Stimulated activated effector memory CD8-positive, alpha-beta T cell treated with anti-CD3 and anti-CD28 coated beads, Interleukin-12 subunit alpha, Interleukin-12 subunit beta, amount 100 ng/mL, for 72 hours (primary cell): ENCODE data around the gene SMIM24.
"Not testable (repeated sequence)": the region's sequence is repeated elsewhere in the genome, so short reads cannot be mapped to it uniquely, and the experiment has no call there.

Experiments used
- ATAC-seq: fragments of 150-1000 bp; cut with Tn5 transposase; 2 replicates; pipeline ENCODE4 v1.10.0; 2021
- DNase-seq, 2 donors: peaks; one replicate each; pipeline ENCODE4 v3.0.0; 2021 to 2022; ENCODE audit warnings: low spot score in 2 of 2
- H3K27ac Mint-ChIP-seq: one replicate; pipeline ENCODE4 v1.8.0; 2022; ENCODE audit warnings: mild to moderate bottlenecking, mixed read lengths
- H3K36me3 Mint-ChIP-seq: one replicate; pipeline ENCODE4 v1.8.0; 2022; ENCODE audit warnings: mild to moderate bottlenecking, mixed read lengths
- H3K4me1 Mint-ChIP-seq: one replicate; pipeline ENCODE4 v1.8.0; 2022; ENCODE audit warnings: mixed read lengths
- H3K4me3 Mint-ChIP-seq: one replicate; pipeline ENCODE4 v1.8.0; 2022; ENCODE audit warnings: mild to moderate bottlenecking, mixed read lengths
- H3K9me3 Mint-ChIP-seq: one replicate; pipeline ENCODE4 v1.8.0; 2022; ENCODE audit warnings: mixed read lengths

Gene SMIM24

DNA sequence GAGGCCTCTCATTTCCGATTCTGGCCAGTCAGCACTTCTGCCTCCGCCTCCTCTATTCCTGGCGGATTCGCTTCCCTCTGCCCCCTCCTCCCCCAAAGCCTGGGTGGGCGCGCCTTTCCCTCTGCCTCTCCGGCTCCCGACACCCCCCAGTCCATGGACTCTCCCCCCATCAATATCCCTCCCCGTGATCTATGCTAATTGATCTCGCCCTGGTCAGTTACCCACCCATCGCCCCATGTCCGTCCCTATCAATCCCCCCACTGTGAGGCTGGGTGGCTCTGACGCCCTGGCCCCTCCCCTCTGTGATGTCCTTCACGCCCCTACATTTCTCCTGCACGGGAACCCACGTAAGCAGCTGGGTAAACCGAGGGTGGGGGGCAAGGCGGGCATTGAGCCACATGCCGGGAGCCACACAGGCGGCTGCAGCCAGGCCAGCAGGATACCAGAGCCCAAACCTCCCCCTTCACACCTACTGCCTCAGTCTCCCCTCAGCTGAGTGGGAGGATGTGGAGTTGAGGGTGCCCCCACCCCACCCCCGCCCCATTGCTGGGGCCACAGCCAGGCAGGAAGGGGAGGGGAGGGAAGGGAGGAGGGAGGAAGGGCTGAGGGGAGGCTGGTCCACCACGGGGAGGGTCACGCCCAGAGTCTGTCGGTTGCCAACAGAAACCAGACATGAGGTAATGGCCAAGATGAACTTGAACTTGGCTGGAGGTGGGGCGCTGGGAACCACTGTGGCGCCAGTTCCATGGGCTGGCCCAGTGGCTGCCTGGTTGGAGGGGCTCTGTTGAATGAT, 21.0 kb downstream of the SMIM24 start:
- H3K36me3 Mint-ChIP-seq = peaks cover 20% of the 10 kb centered on the region
- H3K4me3 Mint-ChIP-seq = no peak overlapping the region
- H3K9me3 Mint-ChIP-seq = no peaks in the 10 kb centered on the region
- ATAC-seq (no peak), DNase-seq (no peak)
- H3K27ac Mint-ChIP-seq = no peak overlapping the region
- peaks cover 8% of the 10 kb centered on the region for H3K4me1 Mint-ChIP-seq

DNA sequence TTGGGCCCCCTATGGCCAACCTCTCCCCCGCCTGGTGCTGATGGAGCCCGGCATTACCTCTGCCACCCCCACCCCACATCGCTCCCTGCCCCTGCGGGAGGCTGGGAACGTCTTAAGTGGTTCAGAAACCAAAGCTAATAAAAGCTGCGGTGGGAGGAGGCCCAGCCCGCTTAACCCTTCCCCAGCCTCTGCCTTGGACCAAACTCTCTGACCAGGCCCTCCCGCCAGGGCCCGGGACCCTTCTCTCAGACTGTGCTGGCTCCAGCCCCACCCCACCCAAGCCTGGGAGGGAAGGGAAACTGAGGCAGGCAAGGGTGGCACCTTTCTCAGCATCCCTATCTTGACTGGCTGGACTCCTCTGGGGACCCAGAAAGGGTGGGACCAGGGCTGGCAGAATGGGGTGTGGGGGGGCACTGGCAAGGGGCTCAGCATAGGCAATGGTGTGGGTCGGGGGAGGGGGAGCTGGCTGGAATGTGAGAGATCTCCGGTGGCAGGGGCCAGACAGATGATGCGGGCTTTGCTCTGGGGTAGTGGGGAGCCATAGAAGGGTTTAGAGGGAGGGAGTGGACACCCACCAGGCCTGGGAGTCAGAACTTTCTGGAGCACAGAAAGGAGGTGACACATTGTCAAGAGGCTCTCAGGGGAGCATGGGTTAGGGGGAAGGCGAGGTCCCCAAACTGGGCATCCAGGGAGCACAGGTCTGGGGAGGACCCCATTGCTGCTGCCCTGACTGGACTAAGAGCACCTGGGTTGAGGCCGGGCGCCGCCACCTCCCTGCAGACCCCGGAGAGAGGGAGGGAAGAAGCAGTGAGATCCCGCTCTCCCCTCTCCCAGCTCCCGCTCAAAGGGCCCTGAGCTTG, 21.9 kb downstream of the SMIM24 start:
- no peak overlapping the region for H3K27ac Mint-ChIP-seq
- peaks cover 20% of the 10 kb centered on the region for H3K36me3 Mint-ChIP-seq
- H3K4me1 Mint-ChIP-seq = peaks cover 8% of the 10 kb centered on the region
- DNase-seq = no peak
- H3K9me3 Mint-ChIP-seq = no peaks in the 10 kb centered on the region
- no peak overlapping the region for H3K4me3 Mint-ChIP-seq
- no peak for ATAC-seq

DNA sequence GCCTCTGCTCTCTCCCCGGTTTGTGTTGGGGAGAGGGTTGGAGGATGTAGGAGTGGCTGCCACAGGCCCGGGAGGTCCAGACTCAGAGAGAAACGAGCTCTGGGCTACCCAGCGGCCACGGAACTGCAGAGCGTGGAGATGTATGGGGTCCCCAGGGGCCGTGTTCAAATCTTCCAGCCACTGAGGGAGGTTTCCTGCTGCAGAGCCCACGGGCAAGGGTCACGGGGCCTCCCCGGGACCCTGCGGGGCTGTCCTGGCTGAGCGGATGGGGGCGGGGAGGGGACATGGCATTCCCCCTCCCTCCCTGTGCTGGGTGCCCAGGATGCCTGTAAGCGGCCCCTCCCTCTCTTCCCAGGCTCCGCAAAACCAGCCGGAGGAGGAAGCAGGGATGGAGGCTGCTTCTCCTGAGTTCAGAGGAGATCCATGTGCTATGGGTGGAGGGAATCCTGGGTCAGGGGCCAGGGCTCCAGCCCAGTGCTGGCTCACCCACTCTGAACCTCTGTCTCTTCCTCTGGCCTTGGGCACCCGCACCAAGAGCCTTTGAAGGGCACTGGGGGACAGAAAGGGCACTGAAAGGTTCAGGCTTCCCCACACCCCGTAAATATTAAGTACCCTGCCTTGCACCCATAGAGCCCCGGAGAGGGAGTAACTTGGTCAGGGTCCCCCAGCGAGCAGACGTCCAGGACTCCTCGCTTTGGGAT, 22.6 kb downstream of the SMIM24 start:
- Mint-ChIP-seq H3K27ac (no peak overlapping the region), H3K36me3 (peaks cover 24% of the 10 kb centered on the region), H3K4me1 (peaks cover 8% of the 10 kb centered on the region), H3K4me3 (no peak overlapping the region), H3K9me3 (no peaks in the 10 kb centered on the region)
- DNase-seq (no peak), ATAC-seq (peak; percentile 17)

DNA sequence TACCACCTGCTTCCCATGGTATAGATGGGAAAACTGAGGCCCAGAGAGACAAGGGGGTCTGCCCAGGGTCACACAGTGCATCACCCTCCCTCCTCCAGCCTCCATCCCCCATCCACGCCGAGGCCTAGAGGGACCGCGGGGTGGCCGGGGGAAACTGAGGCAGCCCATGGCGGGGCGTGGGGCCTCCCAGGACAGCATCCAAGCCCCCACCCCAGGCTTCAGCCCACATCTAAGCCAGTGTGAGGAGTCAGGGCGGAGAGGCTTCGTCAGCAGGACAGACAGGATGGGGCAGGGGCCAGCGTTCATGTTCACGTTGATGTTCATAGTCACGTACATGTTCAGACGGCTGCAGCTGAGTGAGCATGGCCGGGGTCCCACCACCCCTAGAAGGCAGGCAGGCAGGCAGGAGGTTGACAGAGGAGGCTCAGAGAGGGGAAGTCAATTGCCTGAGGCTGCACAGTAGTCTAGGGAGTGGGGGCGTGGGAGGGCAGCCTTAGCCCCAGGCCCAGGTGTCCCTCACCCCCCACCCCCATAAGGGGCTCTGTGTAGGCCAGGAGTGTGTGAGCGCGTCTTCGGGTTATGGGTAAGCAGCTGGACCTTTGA, 23.3 kb downstream of the SMIM24 start:
- ATAC-seq (peak; percentile 8), DNase-seq (no peak)
- peaks cover 24% of the 10 kb centered on the region for H3K36me3 Mint-ChIP-seq
- no peak overlapping the region for H3K27ac Mint-ChIP-seq
- H3K4me3 Mint-ChIP-seq = no peak overlapping the region
- peaks cover 8% of the 10 kb centered on the region for H3K4me1 Mint-ChIP-seq
- H3K9me3 Mint-ChIP-seq = no peaks in the 10 kb centered on the region

DNA sequence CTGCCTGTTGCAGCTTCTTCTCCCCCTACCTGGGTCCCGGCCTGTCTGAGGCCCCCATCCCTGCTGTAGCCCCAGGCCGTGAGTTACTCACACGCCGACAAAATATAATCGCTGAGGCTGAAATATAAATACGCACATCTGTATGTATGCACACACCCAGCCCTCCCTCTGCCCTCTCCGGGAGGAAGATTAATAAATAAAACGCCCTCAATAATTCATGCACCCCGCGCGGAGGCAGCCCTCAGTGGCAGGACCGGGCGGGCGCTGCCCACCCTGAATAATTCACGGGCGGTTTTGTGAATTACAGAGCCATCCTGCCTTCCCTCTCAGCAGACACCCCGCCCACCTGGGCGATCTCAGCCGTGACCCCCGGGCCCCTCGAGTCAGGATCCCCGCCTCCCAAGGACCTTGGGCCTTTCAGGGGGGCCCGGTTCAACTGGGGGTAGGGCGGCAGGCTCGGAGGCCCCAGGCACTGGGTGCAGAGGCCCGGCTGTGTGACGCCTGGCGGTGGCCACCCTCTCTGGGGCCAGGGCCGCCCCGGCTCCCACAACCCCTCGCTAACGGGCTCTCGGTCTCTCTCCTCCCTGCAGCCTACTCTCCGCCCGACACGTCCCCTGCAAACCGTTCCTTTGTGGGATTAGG, 24.2 kb downstream of the SMIM24 start:
- DNase-seq = no peak
- H3K27ac Mint-ChIP-seq = no peak overlapping the region
- H3K9me3 Mint-ChIP-seq = no peaks in the 10 kb centered on the region
- H3K4me3 Mint-ChIP-seq = no peak overlapping the region
- peaks cover 10% of the 10 kb centered on the region for H3K4me1 Mint-ChIP-seq
- peaks cover 24% of the 10 kb centered on the region for H3K36me3 Mint-ChIP-seq
- ATAC-seq = no peak

DNA sequence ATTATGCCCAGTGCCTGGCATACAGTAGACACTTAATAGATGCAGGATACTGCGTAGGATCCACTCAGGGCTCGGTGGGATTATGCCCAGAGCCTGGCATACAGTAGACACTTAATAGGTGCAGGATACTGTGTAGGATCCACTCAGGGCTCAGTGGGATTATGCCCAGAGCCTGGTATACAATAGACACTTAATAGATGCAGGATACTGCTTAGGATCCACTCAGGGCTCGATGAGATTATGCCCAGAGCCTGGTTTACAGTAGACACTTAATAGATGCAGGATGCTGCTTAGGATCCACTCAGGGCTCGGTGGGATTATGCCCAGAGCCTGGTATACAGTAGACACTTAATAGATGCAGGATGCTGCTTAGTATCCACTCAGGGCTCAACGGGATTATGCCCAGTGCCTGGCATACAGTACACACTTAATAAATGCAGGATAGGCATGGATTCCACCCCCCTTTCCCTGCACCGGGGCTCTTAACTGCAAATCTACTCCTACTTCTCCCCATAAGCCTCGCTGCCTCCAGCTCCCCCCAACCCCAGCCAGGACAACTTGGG, 24.9 kb downstream of the SMIM24 start:
- ATAC-seq = no peak
- DNase-seq = no peak
- Mint-ChIP-seq H3K27ac (no peak overlapping the region), H3K4me1 (peaks cover 14% of the 10 kb centered on the region), H3K4me3 (no peak overlapping the region), H3K36me3 (peaks cover 29% of the 10 kb centered on the region), H3K9me3 (no peaks in the 10 kb centered on the region)

DNA sequence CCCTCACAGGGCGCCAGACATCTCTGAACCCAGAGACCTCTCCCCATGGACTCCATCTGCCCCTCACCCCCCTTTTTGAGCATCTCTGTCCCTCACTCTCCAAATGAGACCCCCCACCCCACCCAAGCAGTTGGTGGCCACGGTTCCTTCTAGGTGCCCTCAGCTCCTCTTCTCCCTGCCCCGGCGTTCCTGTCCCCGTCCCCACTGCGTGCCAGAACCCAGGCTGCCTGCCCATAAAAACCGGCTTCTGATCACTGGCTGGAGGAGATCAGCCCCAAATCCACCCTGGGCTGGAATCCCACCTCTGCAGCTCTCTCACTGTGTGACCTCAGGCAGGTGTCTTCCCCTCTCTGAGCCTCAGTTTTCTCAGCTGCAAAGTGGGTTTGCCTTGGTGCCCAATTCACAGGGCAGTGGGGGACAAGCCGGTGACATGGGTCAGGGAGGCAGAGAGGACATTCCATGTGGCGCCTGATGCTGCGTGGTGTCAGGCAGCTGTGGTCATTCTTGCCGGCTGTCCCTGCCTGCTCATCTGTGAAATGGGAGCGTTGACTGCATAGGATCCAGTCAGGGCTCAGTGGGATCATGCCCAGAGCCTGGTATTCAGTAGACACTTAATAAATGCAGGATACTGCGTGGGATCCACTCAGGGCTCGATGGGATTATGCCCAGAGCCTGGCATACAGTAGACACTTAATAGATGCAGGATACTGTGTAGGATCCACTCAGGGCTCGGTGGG, 25.5 kb downstream of the SMIM24 start:
- Mint-ChIP-seq H3K4me3 (no peak overlapping the region), H3K27ac (no peak overlapping the region), H3K4me1 (peaks cover 14% of the 10 kb centered on the region), H3K36me3 (peaks cover 36% of the 10 kb centered on the region), H3K9me3 (no peaks in the 10 kb centered on the region)
- DNase-seq (no peak), ATAC-seq (no peak)

DNA sequence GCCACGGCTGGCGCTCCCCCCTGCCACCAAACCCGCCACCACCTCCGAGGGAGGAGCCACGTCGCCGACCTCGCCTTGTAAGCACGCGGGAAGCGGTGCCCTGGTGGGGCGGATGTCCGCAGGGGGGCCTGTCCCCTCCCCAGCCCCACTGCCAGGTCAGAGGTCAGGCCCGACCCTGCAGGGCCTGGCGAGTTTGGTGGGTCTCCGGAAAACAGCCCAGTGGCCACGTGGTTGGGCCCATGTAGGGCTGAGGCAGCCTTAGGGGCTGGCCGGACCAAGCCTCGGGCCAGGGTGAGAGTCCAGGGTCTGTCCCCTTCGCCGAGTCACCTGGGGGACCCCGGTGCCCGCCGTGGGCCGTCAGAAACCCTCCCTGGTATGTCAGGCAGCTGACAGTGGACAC, 26.5 kb downstream of the SMIM24 start:
- Mint-ChIP-seq H3K36me3 (peaks cover 41% of the 10 kb centered on the region), H3K4me3 (no peak overlapping the region), H3K9me3 (no peaks in the 10 kb centered on the region), H3K4me1 (peaks cover 9% of the 10 kb centered on the region), H3K27ac (no peak overlapping the region)
- no peak for ATAC-seq
- DNase-seq = no peak

DNA sequence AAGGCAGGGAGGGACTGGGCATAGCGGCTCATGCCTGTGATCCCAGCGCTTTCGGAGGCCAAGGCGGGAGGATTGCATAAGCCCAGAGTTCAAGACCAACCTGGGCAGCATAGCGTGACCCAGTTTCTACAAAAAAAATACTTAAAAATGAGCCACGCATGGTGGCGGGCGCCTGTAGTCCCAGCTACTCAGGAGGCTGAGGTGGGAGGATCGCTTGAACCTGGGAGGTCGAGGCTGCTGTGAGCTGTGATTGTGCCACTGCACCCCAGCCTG, 27.4 kb downstream of the SMIM24 start:
- H3K36me3 Mint-ChIP-seq = peaks cover 41% of the 10 kb centered on the region
- ATAC-seq, DNase-seq, H3K4me3 Mint-ChIP-seq, H3K27ac Mint-ChIP-seq, H3K9me3 Mint-ChIP-seq, H3K4me1 Mint-ChIP-seq: not testable (repeated sequence)

DNA sequence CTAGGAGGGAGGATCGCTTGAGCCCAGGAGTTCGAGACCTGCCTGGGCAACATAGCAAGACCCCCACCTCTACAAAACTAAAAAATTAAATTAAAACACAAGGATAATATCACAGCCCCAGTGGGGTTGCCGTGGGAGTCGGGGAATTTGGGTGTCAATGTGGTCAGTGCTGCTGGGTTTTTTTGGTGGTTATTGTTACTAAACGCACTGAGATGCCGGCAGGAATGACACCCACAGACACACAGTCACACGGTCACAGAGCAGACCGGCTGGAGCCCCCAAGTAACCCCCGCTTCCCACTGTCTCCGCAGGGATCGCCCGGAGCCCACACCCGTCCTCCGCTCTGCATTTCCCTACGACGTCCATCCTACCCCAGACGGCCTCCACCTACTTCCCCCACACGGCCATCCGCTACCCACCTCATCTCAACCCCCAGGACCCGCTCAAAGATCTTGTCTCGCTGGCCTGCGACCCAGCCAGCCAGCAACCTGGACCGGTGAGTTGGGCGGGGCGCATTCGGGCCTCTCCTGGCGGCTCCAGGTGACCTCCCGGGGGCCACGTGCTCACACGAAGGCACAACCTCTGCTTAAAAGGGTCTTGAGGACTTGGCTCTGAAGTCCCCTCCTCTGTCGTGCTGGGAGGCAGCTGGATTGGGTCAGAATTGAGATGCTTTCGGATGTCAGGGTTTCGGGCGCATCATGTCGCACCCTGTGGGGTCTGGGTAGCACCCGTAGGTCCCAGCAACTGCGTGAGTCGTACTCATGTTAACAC, 28.0 kb downstream of the SMIM24 start:
- ATAC-seq (no peak), DNase-seq (no peak)
- Mint-ChIP-seq H3K27ac (no peak overlapping the region), H3K4me1 (peaks cover 6% of the 10 kb centered on the region), H3K4me3 (no peak overlapping the region), H3K36me3 (peaks cover 41% of the 10 kb centered on the region), H3K9me3 (no peaks in the 10 kb centered on the region)

DNA sequence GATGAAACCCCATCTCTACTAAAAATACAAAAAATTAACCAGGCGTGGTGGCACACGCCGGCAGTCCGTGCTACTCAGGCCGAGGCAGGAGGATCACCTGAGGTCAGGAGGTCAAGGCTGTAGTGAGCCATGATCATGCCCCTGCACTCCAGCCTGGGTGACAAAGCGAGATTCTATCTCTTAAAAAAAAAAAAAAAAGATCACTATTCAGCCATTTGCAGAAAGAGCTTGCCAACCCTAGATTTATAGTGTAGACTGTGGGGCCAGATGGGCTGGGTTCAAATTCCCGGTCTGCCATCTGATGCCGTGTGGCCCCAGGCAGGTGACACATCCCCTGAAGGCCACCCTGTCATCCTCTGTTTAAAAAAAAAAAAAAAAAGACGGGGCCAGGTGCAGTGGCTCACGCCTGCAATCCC, 28.9 kb downstream of the SMIM24 start:
- DNase-seq = no peak
- peaks cover 6% of the 10 kb centered on the region for H3K4me1 Mint-ChIP-seq
- ATAC-seq = no peak
- H3K4me3 Mint-ChIP-seq = no peak overlapping the region
- H3K9me3 Mint-ChIP-seq = no peaks in the 10 kb centered on the region
- H3K27ac Mint-ChIP-seq = peak overlapping the region; percentile 33
- H3K36me3 Mint-ChIP-seq = peaks cover 41% of the 10 kb centered on the region

DNA sequence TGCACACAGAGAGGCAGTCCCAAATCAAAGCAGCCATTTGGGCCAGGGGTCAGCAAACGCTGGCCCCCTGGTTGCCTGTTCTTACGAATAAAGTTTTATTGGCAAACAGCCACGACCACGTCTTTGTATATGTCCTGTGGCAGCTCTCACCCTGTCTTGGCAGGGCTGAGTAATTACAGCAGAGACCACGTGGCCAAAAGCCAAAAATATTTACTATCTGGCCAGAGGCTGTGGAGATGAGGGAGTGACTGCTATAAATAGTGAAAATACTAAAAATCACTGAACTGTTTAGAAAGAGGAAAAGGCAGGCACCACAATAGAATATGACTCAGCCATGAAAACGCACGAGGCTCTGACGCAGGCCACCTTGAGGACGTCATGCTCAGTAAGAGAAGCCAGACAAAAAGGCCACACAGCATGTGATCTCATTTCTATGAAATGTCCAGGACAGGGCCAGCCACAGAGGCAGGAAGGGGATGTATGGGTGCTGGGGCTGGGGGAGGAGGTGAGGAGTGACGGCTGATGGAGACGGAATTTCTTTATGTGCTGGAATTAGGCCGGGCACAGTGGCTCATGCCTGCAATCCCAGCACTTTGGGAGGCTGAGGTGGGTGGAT, 29.4 kb downstream of the SMIM24 start:
- peak; percentile 55 for ATAC-seq
- Mint-ChIP-seq H3K27ac (peak overlapping the region; percentile 33), H3K4me3 (no peak overlapping the region), H3K4me1 (peaks cover 6% of the 10 kb centered on the region), H3K9me3 (no peaks in the 10 kb centered on the region), H3K36me3 (peaks cover 41% of the 10 kb centered on the region)
- DNase-seq = no peak

DNA sequence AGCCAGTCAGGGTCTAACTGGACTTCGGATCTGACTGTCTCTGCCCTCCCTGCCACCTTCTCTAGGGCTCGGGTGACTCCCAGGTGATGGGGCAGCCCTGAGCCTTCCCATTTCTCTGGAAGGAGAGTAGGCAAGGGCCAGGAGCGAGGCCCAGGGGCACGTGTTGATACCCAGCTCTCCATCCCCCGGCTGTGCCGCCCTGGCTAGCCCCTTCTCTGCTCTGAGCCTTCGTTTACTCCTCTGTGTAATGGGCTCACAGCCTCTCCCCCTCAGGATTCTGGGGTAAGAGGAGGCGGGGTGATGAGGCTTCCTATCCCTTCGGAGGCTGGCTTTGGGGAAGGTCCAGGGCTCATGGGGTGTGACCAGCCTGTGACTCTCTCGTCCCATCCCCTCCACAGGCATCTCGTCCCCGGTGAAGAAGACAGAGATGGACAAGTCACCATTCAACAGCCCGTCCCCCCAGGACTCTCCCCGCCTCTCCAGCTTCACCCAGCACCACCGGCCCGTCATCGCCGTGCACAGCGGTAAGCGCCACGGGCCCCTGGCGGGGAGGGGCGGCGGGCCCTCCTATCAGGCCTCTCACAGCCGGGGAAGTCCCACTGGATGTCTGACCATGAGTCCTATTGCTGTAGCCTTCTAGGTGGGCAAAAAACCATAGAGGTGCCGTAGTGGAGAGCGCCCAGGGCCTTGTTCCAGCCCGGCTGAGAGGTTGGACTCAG, 31.6 kb downstream of the SMIM24 start:
- Mint-ChIP-seq H3K27ac (no peak overlapping the region), H3K9me3 (no peaks in the 10 kb centered on the region), H3K36me3 (peaks cover 41% of the 10 kb centered on the region), H3K4me1 (peaks cover 6% of the 10 kb centered on the region), H3K4me3 (no peak overlapping the region)
- DNase-seq = no peak
- ATAC-seq = no peak
